ENCODE data around the gene IFITM5. TPM values are rescaled to one million over a fixed set of nuclear protein-coding genes. Genes with fewer than 3 reads are reported as not detected.

Gene IFITM5
- total and polyA plus RNA-seq, 8 donors: 0.18 to 0.91 (median 0.57) TPM; not detected in 4

GRCh38 chr11:281486-282161, 17.7 kb downstream of the IFITM5 start:
- DNase-seq (no peak), ATAC-seq (no peak)
- peaks cover 10 to 46% of the 10 kb centered on the region in 2 donors for H3K4me1 ChIP-seq
- no peaks in the 10 kb centered on the region for H3K9me3 ChIP-seq
- H3K27me3 ChIP-seq: peaks cover 50 to 83% of the 10 kb centered on the region in 2 donors
- H3K27ac ChIP-seq: no peak overlapping the region
- TF ChIP-seq CTCF (IDR thresholded peaks at IDR 0.05): no peak
- H3K4me3 ChIP-seq: peak overlapping the region in 1 of 2 donors; percentile 40
- H3K36me3 ChIP-seq: no peaks in the 10 kb centered on the region
- intact Hi-C loops (cut with DNase I): no loop called here

- H3K36me3 ChIP-seq: no peaks in the 10 kb centered on the region
- DNase-seq (peak in 1 of 4 donors; percentile 89), ATAC-seq (no peak)
- peaks cover 50 to 80% of the 10 kb centered on the region in 2 donors for H3K27me3 ChIP-seq
- H3K4me1 ChIP-seq: peaks cover 10 to 46% of the 10 kb centered on the region in 2 donors
- no peak for TF ChIP-seq CTCF (IDR thresholded peaks at IDR 0.05)
- H3K9me3 ChIP-seq: no peaks in the 10 kb centered on the region
- H3K27ac ChIP-seq: peak overlapping the region in 1 of 2 donors; percentile 29
- H3K4me3 ChIP-seq: peak overlapping the region in 1 of 2 donors; percentile 40
- intact Hi-C loops (cut with DNase I): no loop called here
Measured at GRCh38 chr11:280706-281485, 18.4 kb downstream of the IFITM5 start.

- no peaks in the 10 kb centered on the region for H3K36me3 ChIP-seq
- ATAC-seq: peak; percentile 52
- peak in 1 of 4 donors; percentile 88 for DNase-seq
- H3K27me3 ChIP-seq: peaks cover 50 to 80% of the 10 kb centered on the region in 2 donors
- H3K27ac ChIP-seq: peak overlapping the region in 1 of 2 donors; percentile 29
- intact Hi-C loops (cut with DNase I): no loop called here
- H3K4me3 ChIP-seq: peak overlapping the region in 1 of 2 donors; percentile 40
- no peaks in the 10 kb centered on the region for H3K9me3 ChIP-seq
- TF ChIP-seq CTCF (IDR thresholded peaks at IDR 0.05): no peak
- peaks cover 10 to 46% of the 10 kb centered on the region in 2 donors for H3K4me1 ChIP-seq
Measured at GRCh38 chr11:279966-280705, 19.2 kb downstream of the IFITM5 start.

DNA sequence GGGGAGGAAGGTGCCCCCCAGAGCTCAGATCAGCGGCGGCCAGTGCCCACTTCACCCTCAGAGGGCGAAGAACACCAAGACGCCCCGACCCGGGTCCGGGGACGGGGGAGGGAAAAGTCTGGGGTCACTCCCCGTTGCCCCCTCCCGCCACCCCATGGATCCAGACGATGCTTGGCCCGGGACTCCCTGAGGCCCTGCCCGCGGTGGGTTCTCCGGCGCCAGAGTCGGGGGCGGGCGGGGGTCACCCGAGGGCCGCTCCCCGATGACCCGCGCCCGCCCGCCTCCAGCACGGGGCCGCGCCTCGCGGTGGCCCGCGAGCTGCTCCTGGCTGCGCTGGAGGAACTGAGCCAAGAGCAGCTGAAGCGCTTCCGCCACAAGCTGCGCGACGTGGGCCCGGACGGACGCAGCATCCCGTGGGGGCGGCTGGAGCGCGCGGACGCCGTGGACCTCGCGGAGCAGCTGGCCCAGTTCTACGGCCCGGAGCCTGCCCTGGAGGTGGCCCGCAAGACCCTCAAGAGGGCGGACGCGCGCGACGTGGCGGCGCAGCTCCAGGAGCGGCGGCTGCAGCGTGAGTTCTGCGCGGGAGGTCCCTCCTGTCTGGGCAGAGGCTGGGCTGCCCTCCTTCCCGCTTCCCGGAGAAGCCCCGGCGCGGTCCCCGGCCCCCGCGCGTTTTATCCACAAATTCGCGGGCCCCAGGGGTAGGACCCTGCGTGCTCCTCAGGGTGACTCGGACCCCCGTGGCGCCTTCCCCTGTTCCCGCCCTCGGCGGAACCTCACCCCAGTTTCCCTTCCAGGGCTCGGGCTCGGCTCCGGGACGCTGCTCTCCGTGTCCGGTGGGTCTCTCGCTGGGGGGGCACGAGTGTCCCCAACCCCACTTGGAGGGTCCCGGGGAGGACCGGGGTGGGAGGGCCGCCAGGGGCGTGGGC, 20.0 kb downstream of the IFITM5 start:
- ATAC-seq (peak; percentile 19), DNase-seq (peak in 1 of 4 donors; percentile 88)
- Histone ChIP-seq H3K4me1 (peaks cover 10 to 52% of the 10 kb centered on the region in 2 donors), H3K36me3 (no peaks in the 10 kb centered on the region), H3K4me3 (peak overlapping the region in 1 of 2 donors; percentile 40), H3K27me3 (peaks cover 50 to 72% of the 10 kb centered on the region in 2 donors), H3K27ac (peak overlapping the region in 1 of 2 donors; percentile 7), H3K9me3 (no peaks in the 10 kb centered on the region)
- intact Hi-C loops (cut with DNase I): no loop called here
- TF ChIP-seq CTCF (IDR thresholded peaks at IDR 0.05): no peak

Measured in left lung (tissue), 10 donors.